Measurements from ENCODE around the gene NEDD1. TPM values are rescaled to one million over a fixed set of nuclear protein-coding genes. Genes with fewer than 3 reads are reported as not detected.

Gene NEDD1
- polyA plus RNA-seq, 1 donor = 15.4 TPM

GRCh38 chr12:96980991-96981414 is 73.9 kb downstream of the NEDD1 start:
- Histone ChIP-seq H3K4me1 (ENCODE audit: control insufficient read depth, insufficient read depth, low read length) (no peaks in the 10 kb centered on the region), H3K27ac (ENCODE audit: low read length) (no peak overlapping the region), H3K27me3 (ENCODE audit: control insufficient read depth, insufficient read depth, low read length) (peaks cover 10% of the 10 kb centered on the region), H3K36me3 (ENCODE audit: control insufficient read depth, insufficient read depth, low read length) (no peaks in the 10 kb centered on the region), H3K4me3 (ENCODE audit: low read length) (no peak overlapping the region), H3K9me3 (ENCODE audit: control insufficient read depth, low read depth, low read length) (no peaks in the 10 kb centered on the region)
- no peak for DNase-seq
- 49% methylated on average over 2 of the region's 6 CpGs for WGBS (ENCODE audit: insufficient coverage, low lambda C conversion rate)

DNA sequence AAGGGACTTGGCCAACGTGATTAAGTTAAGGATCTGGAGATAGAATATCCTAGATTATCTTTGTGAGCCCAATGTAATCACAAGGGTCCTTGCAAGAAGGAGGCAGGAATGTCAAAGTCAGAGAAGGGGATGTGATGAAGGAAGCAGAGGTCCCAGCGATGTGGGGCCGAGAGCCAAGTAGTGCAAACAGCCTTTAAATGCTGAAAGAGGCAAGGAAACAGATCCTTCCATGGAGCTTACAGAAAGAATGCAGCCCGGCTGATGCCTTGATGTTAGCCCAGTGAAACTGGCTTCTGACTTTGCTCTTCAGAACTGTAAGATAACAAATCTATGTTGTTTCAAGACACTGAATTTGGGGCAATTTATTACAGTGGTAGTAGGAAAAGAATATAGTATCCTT is 74.9 kb downstream of the NEDD1 start:
- Histone ChIP-seq H3K36me3 (ENCODE audit: control insufficient read depth, insufficient read depth, low read length) (no peaks in the 10 kb centered on the region), H3K27me3 (ENCODE audit: control insufficient read depth, insufficient read depth, low read length) (peaks cover 15% of the 10 kb centered on the region), H3K4me3 (ENCODE audit: low read length) (no peak overlapping the region), H3K9me3 (ENCODE audit: control insufficient read depth, low read depth, low read length) (no peaks in the 10 kb centered on the region), H3K27ac (ENCODE audit: low read length) (no peak overlapping the region), H3K4me1 (ENCODE audit: control insufficient read depth, insufficient read depth, low read length) (no peaks in the 10 kb centered on the region)
- DNase-seq = no peak
- WGBS (ENCODE audit: insufficient coverage, low lambda C conversion rate) = no CpG with 5 or more reads among the region's 4 CpGs

GRCh38 chr12:96982671-96983070 is 75.6 kb downstream of the NEDD1 start:
- no CpG with 5 or more reads among the region's 4 CpGs for WGBS (ENCODE audit: insufficient coverage, low lambda C conversion rate)
- Histone ChIP-seq H3K27ac (ENCODE audit: low read length) (no peak overlapping the region), H3K36me3 (ENCODE audit: control insufficient read depth, insufficient read depth, low read length) (no peaks in the 10 kb centered on the region), H3K4me3 (ENCODE audit: low read length) (no peak overlapping the region), H3K27me3 (ENCODE audit: control insufficient read depth, insufficient read depth, low read length) (peaks cover 15% of the 10 kb centered on the region), H3K9me3 (ENCODE audit: control insufficient read depth, low read depth, low read length) (no peaks in the 10 kb centered on the region), H3K4me1 (ENCODE audit: control insufficient read depth, insufficient read depth, low read length) (no peaks in the 10 kb centered on the region)
- DNase-seq = no peak

GRCh38 chr12:96985515-96986362 is 78.7 kb downstream of the NEDD1 start:
- 0% methylated on average over 1 of the region's 56 CpGs for WGBS (ENCODE audit: insufficient coverage, low lambda C conversion rate)
- no peak overlapping the region for H3K27ac ChIP-seq (ENCODE audit: low read length)
- H3K27me3 ChIP-seq (ENCODE audit: control insufficient read depth, insufficient read depth, low read length) = peaks cover 15% of the 10 kb centered on the region

GRCh38 chr12:96986883-96987523 is 79.9 kb downstream of the NEDD1 start:
- WGBS (ENCODE audit: insufficient coverage, low lambda C conversion rate) = 45% methylated on average over 2 of the region's 2 CpGs
- DNase-seq = no peak
- Histone ChIP-seq H3K4me1 (ENCODE audit: control insufficient read depth, insufficient read depth, low read length) (no peaks in the 10 kb centered on the region), H3K27me3 (ENCODE audit: control insufficient read depth, insufficient read depth, low read length) (peaks cover 15% of the 10 kb centered on the region), H3K36me3 (ENCODE audit: control insufficient read depth, insufficient read depth, low read length) (no peaks in the 10 kb centered on the region), H3K27ac (ENCODE audit: low read length) (no peak overlapping the region), H3K9me3 (ENCODE audit: control insufficient read depth, low read depth, low read length) (no peaks in the 10 kb centered on the region), H3K4me3 (ENCODE audit: low read length) (no peak overlapping the region)

More at GRCh38 chr12:96985515-96986362, 78.7 kb downstream of the NEDD1 start:
- no peaks in the 10 kb centered on the region for H3K9me3 ChIP-seq (ENCODE audit: control insufficient read depth, low read depth, low read length)
- no peaks in the 10 kb centered on the region for H3K36me3 ChIP-seq (ENCODE audit: control insufficient read depth, insufficient read depth, low read length)
- peak overlapping the region; percentile 36 for H3K4me3 ChIP-seq (ENCODE audit: low read length)
- no peaks in the 10 kb centered on the region for H3K4me1 ChIP-seq (ENCODE audit: control insufficient read depth, insufficient read depth, low read length)
- DNase-seq = peak; percentile 12 to 33

DNA sequence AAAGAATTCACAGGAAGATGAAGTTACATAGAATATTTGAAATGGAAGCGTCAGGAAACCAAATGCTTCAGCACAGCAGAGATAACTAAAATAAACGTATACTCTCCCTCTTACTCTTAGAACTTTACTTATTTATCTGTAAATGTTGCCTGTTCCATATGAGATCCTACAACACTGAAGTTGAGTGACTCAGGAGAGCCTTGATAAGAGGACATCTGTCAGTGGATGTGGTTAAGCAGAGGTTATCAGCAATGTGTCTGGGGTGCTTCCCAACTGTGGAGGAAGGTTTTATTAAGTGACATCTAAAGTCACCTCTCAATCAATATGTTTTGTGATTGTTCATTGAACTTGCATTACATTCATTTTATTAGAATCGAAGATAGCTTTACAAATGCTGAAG is 81.9 kb downstream of the NEDD1 start:
- H3K27ac ChIP-seq (ENCODE audit: low read length) = no peak overlapping the region
- H3K36me3 ChIP-seq (ENCODE audit: control insufficient read depth, insufficient read depth, low read length) = no peaks in the 10 kb centered on the region
- 88% methylated on average over 2 of the region's 3 CpGs for WGBS (ENCODE audit: insufficient coverage, low lambda C conversion rate)
- no peaks in the 10 kb centered on the region for H3K4me1 ChIP-seq (ENCODE audit: control insufficient read depth, insufficient read depth, low read length)
- no peak for DNase-seq
- no peak overlapping the region for H3K4me3 ChIP-seq (ENCODE audit: low read length)
- H3K9me3 ChIP-seq (ENCODE audit: control insufficient read depth, low read depth, low read length) = no peaks in the 10 kb centered on the region
- peaks cover 15% of the 10 kb centered on the region for H3K27me3 ChIP-seq (ENCODE audit: control insufficient read depth, insufficient read depth, low read length)

- H3K27me3 ChIP-seq (ENCODE audit: control insufficient read depth, insufficient read depth, low read length) = peaks cover 15% of the 10 kb centered on the region
- no peak overlapping the region for H3K27ac ChIP-seq (ENCODE audit: low read length)
- H3K9me3 ChIP-seq (ENCODE audit: control insufficient read depth, low read depth, low read length) = no peaks in the 10 kb centered on the region
- 68% methylated on average over 3 of the region's 5 CpGs for WGBS (ENCODE audit: insufficient coverage, low lambda C conversion rate)
- no peak overlapping the region for H3K4me3 ChIP-seq (ENCODE audit: low read length)
- no peaks in the 10 kb centered on the region for H3K36me3 ChIP-seq (ENCODE audit: control insufficient read depth, insufficient read depth, low read length)
- no peak for DNase-seq
- no peaks in the 10 kb centered on the region for H3K4me1 ChIP-seq (ENCODE audit: control insufficient read depth, insufficient read depth, low read length)
These were observed 82.9 kb downstream of the NEDD1 start for GRCh38 chr12:96989916-96990315.

DNA sequence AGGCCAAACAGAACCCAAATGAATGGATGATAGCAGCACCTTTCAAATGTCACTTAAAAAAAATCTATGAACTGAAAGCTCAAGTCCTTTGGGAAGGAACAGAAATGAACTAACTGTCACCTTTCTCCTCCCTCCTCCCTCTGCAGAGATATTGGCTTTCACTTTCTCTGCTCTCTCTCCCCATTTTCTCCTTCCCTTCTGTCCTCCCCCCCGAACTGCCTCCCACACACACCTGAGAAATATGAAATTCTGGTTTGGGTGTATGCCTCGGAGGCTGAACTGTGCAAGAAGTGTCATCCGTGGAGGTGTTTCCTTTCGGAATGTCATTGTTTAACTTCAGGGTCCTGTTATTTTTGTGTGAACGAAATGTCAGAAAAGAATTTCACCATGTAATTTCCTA is 87.8 kb downstream of the NEDD1 start:
- Histone ChIP-seq H3K4me1 (ENCODE audit: control insufficient read depth, insufficient read depth, low read length) (no peaks in the 10 kb centered on the region), H3K9me3 (ENCODE audit: control insufficient read depth, low read depth, low read length) (no peaks in the 10 kb centered on the region), H3K4me3 (ENCODE audit: low read length) (no peak overlapping the region), H3K27me3 (ENCODE audit: control insufficient read depth, insufficient read depth, low read length) (no peaks in the 10 kb centered on the region), H3K27ac (ENCODE audit: low read length) (no peak overlapping the region), H3K36me3 (ENCODE audit: control insufficient read depth, insufficient read depth, low read length) (no peaks in the 10 kb centered on the region)
- no peak for DNase-seq
- no CpG with 5 or more reads among the region's 5 CpGs for WGBS (ENCODE audit: insufficient coverage, low lambda C conversion rate)

GRCh38 chr12:96995861-96996260 is 88.8 kb downstream of the NEDD1 start:
- no peak for DNase-seq
- Histone ChIP-seq H3K27me3 (ENCODE audit: control insufficient read depth, insufficient read depth, low read length) (no peaks in the 10 kb centered on the region), H3K4me3 (ENCODE audit: low read length) (no peak overlapping the region), H3K9me3 (ENCODE audit: control insufficient read depth, low read depth, low read length) (no peaks in the 10 kb centered on the region), H3K27ac (ENCODE audit: low read length) (no peak overlapping the region), H3K36me3 (ENCODE audit: control insufficient read depth, insufficient read depth, low read length) (no peaks in the 10 kb centered on the region), H3K4me1 (ENCODE audit: control insufficient read depth, insufficient read depth, low read length) (no peaks in the 10 kb centered on the region)
- WGBS (ENCODE audit: insufficient coverage, low lambda C conversion rate) = no CpG with 5 or more reads among the region's 6 CpGs

- Histone ChIP-seq H3K4me3 (ENCODE audit: low read length) (no peak overlapping the region), H3K27me3 (ENCODE audit: control insufficient read depth, insufficient read depth, low read length) (no peaks in the 10 kb centered on the region), H3K9me3 (ENCODE audit: control insufficient read depth, low read depth, low read length) (no peaks in the 10 kb centered on the region), H3K36me3 (ENCODE audit: control insufficient read depth, insufficient read depth, low read length) (no peaks in the 10 kb centered on the region), H3K4me1 (ENCODE audit: control insufficient read depth, insufficient read depth, low read length) (no peaks in the 10 kb centered on the region), H3K27ac (ENCODE audit: low read length) (no peak overlapping the region)
- DNase-seq = no peak
- WGBS (ENCODE audit: insufficient coverage, low lambda C conversion rate) = 71% methylated on average over 1 of the region's 7 CpGs
These were observed 90.9 kb downstream of the NEDD1 start for GRCh38 chr12:96997797-96998484.

All from large intestine (tissue), 3 donors.